Spleen (tissue), 7 donors: ENCODE results near the gene C22orf31.

Source experiments
- POLR2A ChIP-seq, 3 donors: fragments of 450-650 bp; IDR thresholded peaks; one replicate each; pipeline ENCODE4 v1.5.1; 2017; ENCODE audit warnings: antibody characterized with exemption in 3 of 3, mild to moderate bottlenecking in 1 of 3
- POLR2AphosphoS5 ChIP-seq, 3 donors: sonication (generic); formaldehyde crosslinking; IDR thresholded peaks; one replicate each; pipeline ENCODE4 v1.5.1; 2017; ENCODE audit warnings: antibody characterized with exemption in 3 of 3
- TF ChIP-seq, protein P1 (sequence below), 11 experiments: fragments of 200-600 bp in 7 of 11; fragments of 450-650 bp in 4 of 11; sonication (generic) in 4 of 11; IDR thresholded peaks in 8 of 11; conservative IDR thresholded peaks in 3 of 11; 1 replicate in 7 of 11; 2 replicates in 4 of 11; pipeline versions ENCODE4 v1.4.0 to v1.8.0; 2016 to 2021; ENCODE audit warnings: antibody characterized with exemption in 11 of 11, inconsistent platforms in 4 of 11, mild to moderate bottlenecking in 1 of 11
- donor health status: DM: no; HTN: no; CAD: no; lungs with moderate emphysema.
- donor health status: DM: no; HTN: no; CAD: no.
- donor health status: DM: no; HTN: no; CAD: no.

DNA sequence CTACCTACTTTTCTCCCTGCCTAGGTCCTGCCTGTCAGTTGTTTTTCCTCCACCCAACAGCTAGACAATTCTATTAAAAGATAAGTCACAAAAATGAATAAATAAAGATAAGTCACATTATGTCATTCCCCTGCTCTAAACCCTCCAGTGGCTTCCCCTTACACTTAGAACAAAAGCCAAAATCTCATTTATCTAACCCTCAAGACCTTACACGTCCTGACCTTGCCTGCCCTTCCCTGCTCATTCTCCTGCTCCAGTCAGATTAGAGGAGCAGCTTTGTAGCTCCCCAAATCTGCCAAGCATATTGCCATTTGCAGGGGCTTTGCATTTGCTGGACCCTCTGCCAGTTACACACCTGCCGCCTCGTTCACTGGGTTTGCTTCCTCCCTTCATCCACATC lies 27.9 kb upstream of the C22orf31 start:
- no peak for TF ChIP-seq POLR2A (IDR thresholded peaks at IDR 0.05)
- TF ChIP-seq, protein P1, sequence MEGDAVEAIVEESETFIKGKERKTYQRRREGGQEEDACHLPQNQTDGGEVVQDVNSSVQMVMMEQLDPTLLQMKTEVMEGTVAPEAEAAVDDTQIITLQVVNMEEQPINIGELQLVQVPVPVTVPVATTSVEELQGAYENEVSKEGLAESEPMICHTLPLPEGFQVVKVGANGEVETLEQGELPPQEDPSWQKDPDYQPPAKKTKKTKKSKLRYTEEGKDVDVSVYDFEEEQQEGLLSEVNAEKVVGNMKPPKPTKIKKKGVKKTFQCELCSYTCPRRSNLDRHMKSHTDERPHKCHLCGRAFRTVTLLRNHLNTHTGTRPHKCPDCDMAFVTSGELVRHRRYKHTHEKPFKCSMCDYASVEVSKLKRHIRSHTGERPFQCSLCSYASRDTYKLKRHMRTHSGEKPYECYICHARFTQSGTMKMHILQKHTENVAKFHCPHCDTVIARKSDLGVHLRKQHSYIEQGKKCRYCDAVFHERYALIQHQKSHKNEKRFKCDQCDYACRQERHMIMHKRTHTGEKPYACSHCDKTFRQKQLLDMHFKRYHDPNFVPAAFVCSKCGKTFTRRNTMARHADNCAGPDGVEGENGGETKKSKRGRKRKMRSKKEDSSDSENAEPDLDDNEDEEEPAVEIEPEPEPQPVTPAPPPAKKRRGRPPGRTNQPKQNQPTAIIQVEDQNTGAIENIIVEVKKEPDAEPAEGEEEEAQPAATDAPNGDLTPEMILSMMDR (IDR thresholded peaks at IDR 0.05 in 8 of 11, conservative IDR thresholded peaks at IDR 0.05 in 3 of 11): no peak
- no peak for TF ChIP-seq POLR2AphosphoS5 (IDR thresholded peaks at IDR 0.05)
